ENCODE measurements around the gene ATP5MC3. TPM values are rescaled to one million over a fixed set of nuclear protein-coding genes. Genes with fewer than 3 reads are reported as not detected.

Gene ATP5MC3
- total and polyA plus RNA-seq, 10 of the 15 experiments (the other 5 are each of a cell fraction or from before 2014, with no cell fraction given), result 308 to 1,196 (median 550) TPM

DNA sequence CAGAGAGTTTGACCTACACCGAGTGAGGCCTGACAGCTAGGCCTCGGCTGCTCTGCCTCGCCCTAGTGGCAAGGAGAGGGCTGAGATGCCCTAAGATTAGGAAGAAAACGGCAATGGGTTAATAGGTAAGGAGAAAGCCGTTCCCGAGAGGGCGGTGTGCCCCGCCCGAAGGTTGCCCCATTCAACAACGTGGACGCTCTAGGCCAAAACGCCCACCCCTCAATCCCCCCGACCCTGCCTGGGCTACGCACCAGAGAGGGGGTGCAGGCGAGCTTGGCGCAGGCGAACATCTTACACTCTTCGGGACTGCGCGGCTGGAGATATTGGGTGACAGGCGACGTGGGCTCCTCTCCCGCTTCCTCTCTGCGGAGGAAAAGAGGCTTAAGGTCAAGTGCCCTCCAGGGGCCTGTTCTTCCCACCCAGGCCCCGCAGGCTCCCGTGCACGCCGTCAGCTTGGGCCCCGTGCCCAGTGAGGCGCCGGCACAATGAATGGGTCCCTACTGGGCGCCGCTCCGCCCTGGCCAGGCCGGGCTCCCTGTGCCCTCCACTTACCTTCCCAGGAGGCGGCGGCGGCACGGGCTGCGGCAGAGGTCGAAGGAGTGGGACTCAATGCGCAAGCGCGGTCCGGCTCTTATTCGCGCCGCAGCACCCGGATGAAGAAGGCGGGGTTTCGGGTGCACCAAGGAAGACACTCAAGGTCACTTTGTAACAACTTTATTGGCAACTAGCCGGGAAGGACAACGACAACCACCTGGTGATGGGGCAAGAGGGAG is at the start of gene ATP5MC3 (continued):
- TF ChIP-seq PKNOX1 (IDR thresholded peaks at IDR 0.05), result peak; percentile 47
- TF ChIP-seq HDGF (IDR thresholded peaks at IDR 0.05), result no peak
- peak; percentile 46; the same call in 1 of the 2 replicates for TF ChIP-seq MLLT1 (IDR thresholded peaks at IDR 0.05)
- TF ChIP-seq MEF2A (IDR thresholded peaks at IDR 0.05; ENCODE audit: insufficient read depth, low read depth, low read length), result 0 out of 2 replicates have a peak, but pooled peaks have one; percentile 20
- no peak for TF ChIP-seq BRCA1 (IDR thresholded peaks at IDR 0.05; ENCODE audit: low read depth, low read length)
- TF ChIP-seq EGR1 (IDR thresholded peaks at IDR 0.05; ENCODE audit: borderline replicate concordance in 1 of 2, low read depth in 2 of 2, low read length in 2 of 2), result no peak
- peak; percentile 38; the same call in 1 of the 2 replicates for TF ChIP-seq SPI1 (IDR thresholded peaks at IDR 0.05; ENCODE audit: borderline replicate concordance, insufficient read depth, low read depth, low read length)
- peak; percentile 85 for TF ChIP-seq TAF1 (IDR thresholded peaks at IDR 0.05; ENCODE audit: borderline replicate concordance, low read depth, low read length)
- TF ChIP-seq, protein P1, sequence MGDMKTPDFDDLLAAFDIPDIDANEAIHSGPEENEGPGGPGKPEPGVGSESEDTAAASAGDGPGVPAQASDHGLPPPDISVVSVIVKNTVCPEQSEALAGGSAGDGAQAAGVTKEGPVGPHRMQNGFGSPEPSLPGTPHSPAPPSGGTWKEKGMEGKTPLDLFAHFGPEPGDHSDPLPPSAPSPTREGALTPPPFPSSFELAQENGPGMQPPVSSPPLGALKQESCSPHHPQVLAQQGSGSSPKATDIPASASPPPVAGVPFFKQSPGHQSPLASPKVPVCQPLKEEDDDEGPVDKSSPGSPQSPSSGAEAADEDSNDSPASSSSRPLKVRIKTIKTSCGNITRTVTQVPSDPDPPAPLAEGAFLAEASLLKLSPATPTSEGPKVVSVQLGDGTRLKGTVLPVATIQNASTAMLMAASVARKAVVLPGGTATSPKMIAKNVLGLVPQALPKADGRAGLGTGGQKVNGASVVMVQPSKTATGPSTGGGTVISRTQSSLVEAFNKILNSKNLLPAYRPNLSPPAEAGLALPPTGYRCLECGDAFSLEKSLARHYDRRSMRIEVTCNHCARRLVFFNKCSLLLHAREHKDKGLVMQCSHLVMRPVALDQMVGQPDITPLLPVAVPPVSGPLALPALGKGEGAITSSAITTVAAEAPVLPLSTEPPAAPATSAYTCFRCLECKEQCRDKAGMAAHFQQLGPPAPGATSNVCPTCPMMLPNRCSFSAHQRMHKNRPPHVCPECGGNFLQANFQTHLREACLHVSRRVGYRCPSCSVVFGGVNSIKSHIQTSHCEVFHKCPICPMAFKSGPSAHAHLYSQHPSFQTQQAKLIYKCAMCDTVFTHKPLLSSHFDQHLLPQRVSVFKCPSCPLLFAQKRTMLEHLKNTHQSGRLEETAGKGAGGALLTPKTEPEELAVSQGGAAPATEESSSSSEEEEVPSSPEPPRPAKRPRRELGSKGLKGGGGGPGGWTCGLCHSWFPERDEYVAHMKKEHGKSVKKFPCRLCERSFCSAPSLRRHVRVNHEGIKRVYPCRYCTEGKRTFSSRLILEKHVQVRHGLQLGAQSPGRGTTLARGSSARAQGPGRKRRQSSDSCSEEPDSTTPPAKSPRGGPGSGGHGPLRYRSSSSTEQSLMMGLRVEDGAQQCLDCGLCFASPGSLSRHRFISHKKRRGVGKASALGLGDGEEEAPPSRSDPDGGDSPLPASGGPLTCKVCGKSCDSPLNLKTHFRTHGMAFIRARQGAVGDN (IDR thresholded peaks at IDR 0.05), result peak; percentile 74
- TF ChIP-seq, protein P2, sequence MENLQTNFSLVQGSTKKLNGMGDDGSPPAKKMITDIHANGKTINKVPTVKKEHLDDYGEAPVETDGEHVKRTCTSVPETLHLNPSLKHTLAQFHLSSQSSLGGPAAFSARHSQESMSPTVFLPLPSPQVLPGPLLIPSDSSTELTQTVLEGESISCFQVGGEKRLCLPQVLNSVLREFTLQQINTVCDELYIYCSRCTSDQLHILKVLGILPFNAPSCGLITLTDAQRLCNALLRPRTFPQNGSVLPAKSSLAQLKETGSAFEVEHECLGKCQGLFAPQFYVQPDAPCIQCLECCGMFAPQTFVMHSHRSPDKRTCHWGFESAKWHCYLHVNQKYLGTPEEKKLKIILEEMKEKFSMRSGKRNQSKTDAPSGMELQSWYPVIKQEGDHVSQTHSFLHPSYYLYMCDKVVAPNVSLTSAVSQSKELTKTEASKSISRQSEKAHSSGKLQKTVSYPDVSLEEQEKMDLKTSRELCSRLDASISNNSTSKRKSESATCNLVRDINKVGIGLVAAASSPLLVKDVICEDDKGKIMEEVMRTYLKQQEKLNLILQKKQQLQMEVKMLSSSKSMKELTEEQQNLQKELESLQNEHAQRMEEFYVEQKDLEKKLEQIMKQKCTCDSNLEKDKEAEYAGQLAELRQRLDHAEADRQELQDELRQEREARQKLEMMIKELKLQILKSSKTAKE (IDR thresholded peaks at IDR 0.05; ENCODE audit: low read depth, poor library complexity, severe bottlenecking), result no peak
- TF ChIP-seq NFIC (IDR thresholded peaks at IDR 0.05; ENCODE audit: low read depth, low read length), result no peak
- TF ChIP-seq ATF3 (IDR thresholded peaks at IDR 0.05; ENCODE audit: borderline replicate concordance, extremely low read depth, low read depth, low read length), result 0 out of 2 replicates have a peak, but pooled peaks have one; percentile 30
- TF ChIP-seq RAD51 (IDR thresholded peaks at IDR 0.05), result peak; percentile 32; the same call in 1 of the 2 replicates
- TF ChIP-seq KLF5 (IDR thresholded peaks at IDR 0.05; ENCODE audit: partially characterized antibody), result peak; percentile 68
- TF ChIP-seq ATF7 (IDR thresholded peaks at IDR 0.05; ENCODE audit: low read depth), result peak; percentile 68; the same call in 1 of the 2 replicates
- peak; percentile 89; the same call in 1 of the 2 replicates for TF ChIP-seq PML (IDR thresholded peaks at IDR 0.05; ENCODE audit: low read length)
- no peak for TF ChIP-seq RBBP5 (conservative IDR thresholded peaks at IDR 0.05)
- TF ChIP-seq WRNIP1 (IDR thresholded peaks at IDR 0.05; ENCODE audit: borderline replicate concordance, low read depth, low read length), result no peak
- TF ChIP-seq CEBPB (IDR thresholded peaks at IDR 0.05; ENCODE audit: borderline replicate concordance in 1 of 2, low read depth in 2 of 2, low read length in 2 of 2), result no peak
